CD4-positive, alpha-beta T cell (primary cell): ENCODE results near the gene LYAR. TPM values are rescaled to one million over a fixed set of nuclear protein-coding genes. Genes with fewer than 3 reads are reported as not detected.
A peak's percentile ranks its signal among the peaks of the same experiment; 100 is the strongest.

ENCODE experiments used
- ATAC-seq: fragments of 200-7000 bp; cut with Tn5 transposase; one replicate; pipeline ENCODE4 v1.10.0; 2022; ENCODE audit warnings: mild to moderate bottlenecking; ENCODE audit not compliant: poor library complexity
- CTCF ChIA-PET: fragments of 350-600 bp; sonication (Branson Sonifier 250); formaldehyde crosslinking; loops from one replicate; lab custom pipeline; 2021; ENCODE audit warnings: antibody characterized with exemption, inconsistent platforms; lab: Charles Lee
- POLR2A ChIA-PET: fragments of 350-600 bp; sonication (Branson Sonifier 250); formaldehyde crosslinking; loops from one replicate; lab custom pipeline; 2021; ENCODE audit warnings: antibody characterized with exemption, inconsistent platforms; lab: Charles Lee
- DNase-seq, 14 experiments: peaks; one replicate each; pipeline ENCODE4 v3.0.0-alpha.2; 2013 to 2020; ENCODE audit warnings: mixed read lengths in 2 of 14
- H3K27ac ChIP-seq, 2 donors: one replicate each; pipeline versions ENCODE4 v1.5.1 to v1.7.0; 2013; ENCODE audit warnings: low read length in 2 of 2, low read depth in 1 of 2, mild to moderate bottlenecking in 1 of 2
- H3K27me3 ChIP-seq, 2 experiments: 1 replicate in 1 of 2; 2 replicates in 1 of 2; pipeline versions ENCODE4 v1.6.1 to v1.7.0; 2013; ENCODE audit warnings: low read length in 2 of 2, control low read depth in 1 of 2, mild to moderate bottlenecking in 1 of 2, moderate library complexity in 1 of 2; ENCODE audit not compliant: insufficient read depth in 2 of 2, control insufficient read depth in 1 of 2
- H3K36me3 ChIP-seq: one replicate; pipeline ENCODE4 v1.6.1; 2013; ENCODE audit warnings: low read length, control low read depth; ENCODE audit not compliant: insufficient read depth
- H3K4me1 ChIP-seq: one replicate; pipeline ENCODE4 v1.6.1; 2013; ENCODE audit warnings: low read length, control low read depth; ENCODE audit not compliant: insufficient read depth
- H3K4me3 ChIP-seq: one replicate; pipeline ENCODE4 v1.5.1; 2013; ENCODE audit warnings: mild to moderate bottlenecking, low read length, moderate library complexity
- H3K9me3 ChIP-seq, 2 experiments: 1 replicate in 1 of 2; 2 replicates in 1 of 2; pipeline versions ENCODE4 v1.6.1 to v1.7.0; 2013; ENCODE audit warnings: low read length in 2 of 2, mild to moderate bottlenecking in 2 of 2, control low read depth in 1 of 2, moderate library complexity in 1 of 2; ENCODE audit not compliant: control insufficient read depth in 1 of 2, insufficient read depth in 1 of 2
- H3K27ac Mint-ChIP-seq: one replicate; pipeline ENCODE4 v1.8.0; 2020; ENCODE audit warnings: mixed read lengths
- H3K27me3 Mint-ChIP-seq: one replicate; pipeline ENCODE4 v1.8.0; 2021; ENCODE audit warnings: mixed read lengths
- H3K36me3 Mint-ChIP-seq: one replicate; pipeline ENCODE4 v1.8.0; 2021; ENCODE audit warnings: low read depth, mixed read lengths
- H3K4me1 Mint-ChIP-seq: one replicate; pipeline ENCODE4 v1.8.0; 2021; ENCODE audit warnings: low read depth, mixed read lengths
- H3K4me3 Mint-ChIP-seq: one replicate; pipeline ENCODE4 v1.8.0; 2020; ENCODE audit warnings: mild to moderate bottlenecking, mixed read lengths
- H3K9me3 Mint-ChIP-seq: one replicate; pipeline ENCODE4 v1.8.0; 2020; ENCODE audit warnings: mixed read lengths
- CTCF ChIP-seq: fragments of 200-600 bp; IDR thresholded peaks from one replicate; pipeline ENCODE4 v1.8.0; 2022; ENCODE audit warnings: antibody characterized with exemption, mild to moderate bottlenecking
- intact Hi-C, 2 experiments: fragments of 100-400 bp; cut with DNase I in 1 of 2; cut with micrococcal nuclease in 1 of 2; formaldehyde crosslinking; loops; one replicate each; pipeline versions ENCODE4 v1.15.1 to v1.9.0; 2023 to 2025; cut with DNase I, micrococcal nuclease
- total RNA-seq, 174 experiments: library from RNA in 2 of 174; stranded (reverse) in 2 of 174; gene quantifications; one replicate each; pipeline ENCODE4 v1.2.3 and lab custom pipeline; 2021 to 2026

LYAR gene
- total RNA-seq, 2 experiments from 2014 or later: 13.8 to 13.9 TPM

GRCh38 chr4:4289055-4289454 lies 899 bp downstream of the LYAR start:
- no peaks in the 10 kb centered on the region for H3K9me3 ChIP-seq
- peak overlapping the region; percentile 87 for H3K4me3 ChIP-seq
- H3K27me3 Mint-ChIP-seq: no peaks in the 10 kb centered on the region
- H3K9me3 Mint-ChIP-seq: no peaks in the 10 kb centered on the region
- H3K4me1 Mint-ChIP-seq: peaks cover 60% of the 10 kb centered on the region
- TF ChIP-seq CTCF: no peak
- no peak for DNase-seq
- peak overlapping the region; percentile 92 for H3K27ac Mint-ChIP-seq
- peaks cover 51% of the 10 kb centered on the region for H3K36me3 Mint-ChIP-seq
- ATAC-seq: no peak
- peak overlapping the region; percentile 98 for H3K4me3 Mint-ChIP-seq
- intact Hi-C loops: no loop called here
- H3K4me1 ChIP-seq: peaks cover 52% of the 10 kb centered on the region
- POLR2A ChIA-PET: no interaction called here
- CTCF ChIA-PET: no interaction called here
- peaks cover 33% of the 10 kb centered on the region for H3K36me3 ChIP-seq
- no peaks in the 10 kb centered on the region for H3K27me3 ChIP-seq
- H3K27ac ChIP-seq: no peak overlapping the region

GRCh38 chr4:4288098-4288497 lies 1.9 kb downstream of the LYAR start:
- Histone ChIP-seq H3K27me3 (no peaks in the 10 kb centered on the region), H3K4me1 (peaks cover 47% of the 10 kb centered on the region), H3K9me3 (no peaks in the 10 kb centered on the region), H3K27ac (no peak overlapping the region), H3K36me3 (peaks cover 32% of the 10 kb centered on the region), H3K4me3 (no peak overlapping the region)
- Mint-ChIP-seq H3K4me1 (peaks cover 59% of the 10 kb centered on the region), H3K4me3 (peak overlapping the region; percentile 75), H3K27ac (no peak overlapping the region), H3K9me3 (no peaks in the 10 kb centered on the region), H3K36me3 (peaks cover 57% of the 10 kb centered on the region), H3K27me3 (no peaks in the 10 kb centered on the region)
- DNase-seq: no peak
- CTCF ChIA-PET: interaction anchor here (0.8 kb wide), 1 partner anchor 28 kb away, joined by 3 read pairs; no protein-coding TSS in a partner anchor
- no peak for TF ChIP-seq CTCF
- POLR2A ChIA-PET: no interaction called here
- intact Hi-C loops: no loop called here
- no peak for ATAC-seq

GRCh38 chr4:4284827-4285618 lies 4.9 kb downstream of the LYAR start:
- no peak overlapping the region for H3K27ac Mint-ChIP-seq
- Histone ChIP-seq H3K4me3 (no peak overlapping the region), H3K27me3 (no peaks in the 10 kb centered on the region), H3K9me3 (no peaks in the 10 kb centered on the region), H3K4me1 (peaks cover 32% of the 10 kb centered on the region), H3K36me3 (peaks cover 48% of the 10 kb centered on the region), H3K27ac (no peak overlapping the region)
- POLR2A ChIA-PET: interaction anchor here (1.2 to 1.3 kb wide), 2 partner anchors 19 to 37 kb away, joined by 3 to 4 read pairs; partner anchors contain the start of gene TMEM128
- H3K36me3 Mint-ChIP-seq: peaks cover 67% of the 10 kb centered on the region
- no peaks in the 10 kb centered on the region for H3K9me3 Mint-ChIP-seq
- no peaks in the 10 kb centered on the region for H3K27me3 Mint-ChIP-seq
- no peak for TF ChIP-seq CTCF
- no peak overlapping the region for H3K4me3 Mint-ChIP-seq
- DNase-seq (no peak), ATAC-seq (no peak)
- H3K4me1 Mint-ChIP-seq: peaks cover 36% of the 10 kb centered on the region
- intact Hi-C loops: no loop called here
- CTCF ChIA-PET: interaction anchor here (0.8 to 1.5 kb wide), 2 partner anchors 37 to 39 kb away, joined by 3 read pairs; partner anchors contain the start of gene TMEM128
